NCI-H187 (cell line): ENCODE measurements around the gene CLMP.

Experiments
- DNase-seq, 2 experiments: peaks; one replicate each; lab custom pipeline; 2025; lab: John Stamatoyannopoulos, UW

Gene CLMP

GRCh38 chr11:123056835-123057491 is 138.1 kb downstream of the CLMP start:
- no peak for DNase-seq

DNA sequence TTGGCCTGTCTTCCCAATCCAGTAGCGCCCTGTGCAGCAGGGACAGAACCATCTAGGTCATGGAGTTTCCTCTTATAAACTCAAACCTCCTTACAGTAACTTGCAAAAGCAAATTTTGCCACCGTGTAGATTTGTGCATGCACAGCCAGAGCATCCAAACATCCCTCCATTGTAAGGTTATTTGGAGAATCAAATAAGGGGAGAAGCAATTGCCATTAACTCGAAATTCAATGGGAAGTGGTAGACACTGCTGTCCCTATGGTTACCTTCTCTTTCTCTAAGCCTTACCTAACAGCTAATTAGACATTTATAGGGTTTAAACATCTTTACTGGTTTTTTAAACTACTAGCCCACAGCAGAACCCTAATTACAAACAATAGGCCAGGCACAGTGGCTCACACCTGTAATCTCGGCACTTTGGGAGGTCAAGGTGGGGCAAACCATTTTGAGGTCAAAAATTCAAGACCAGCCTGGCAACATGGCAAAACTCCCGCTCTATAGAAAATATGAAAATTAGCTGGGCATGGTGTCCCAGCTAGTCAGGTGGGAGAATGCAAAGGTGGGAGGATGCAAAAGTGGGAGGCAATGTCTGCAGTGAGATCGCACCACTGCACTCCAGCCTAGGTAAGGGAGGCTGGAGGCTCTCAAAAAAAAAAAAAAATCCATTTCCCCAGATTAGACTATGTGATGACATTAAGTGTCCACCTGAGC is 139.7 kb downstream of the CLMP start:
- DNase-seq, result no peak

DNA sequence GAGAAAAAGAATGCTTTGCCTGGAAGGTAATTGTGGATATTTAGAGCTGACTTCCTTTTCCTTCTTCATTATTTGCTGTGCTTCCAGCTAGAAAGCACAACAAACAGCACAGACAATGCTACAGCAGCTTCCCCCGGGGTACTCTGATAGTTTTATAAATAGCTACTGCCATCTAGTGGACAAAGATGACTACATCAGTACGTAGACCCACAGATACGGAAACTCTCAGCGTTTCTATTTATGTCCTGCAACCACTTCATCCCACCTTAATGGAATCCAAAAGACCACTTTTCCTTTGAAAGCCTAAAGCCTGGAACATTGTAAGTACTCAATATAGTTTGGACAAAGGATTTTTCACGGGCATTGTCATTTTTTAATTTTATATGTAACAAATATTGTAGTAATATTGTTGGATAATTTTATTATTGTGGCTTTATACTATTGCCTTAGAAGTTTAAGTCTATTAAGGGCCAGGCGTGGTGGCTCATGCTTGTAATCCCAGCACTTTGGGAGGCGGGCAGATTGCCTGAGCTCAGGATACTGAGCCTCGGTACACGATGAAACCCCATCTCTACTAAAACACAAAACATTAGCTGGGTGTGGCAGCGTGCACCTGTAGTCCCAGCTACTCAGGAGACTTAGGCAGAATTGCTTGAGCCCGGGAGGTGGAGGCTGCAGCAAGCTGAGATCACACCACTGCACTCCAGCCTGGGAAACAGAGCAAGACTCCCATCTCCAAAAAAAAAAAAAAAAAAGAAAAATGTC is 140.6 kb downstream of the CLMP start:
- DNase-seq, result peak; percentile 40 to 68

DNA sequence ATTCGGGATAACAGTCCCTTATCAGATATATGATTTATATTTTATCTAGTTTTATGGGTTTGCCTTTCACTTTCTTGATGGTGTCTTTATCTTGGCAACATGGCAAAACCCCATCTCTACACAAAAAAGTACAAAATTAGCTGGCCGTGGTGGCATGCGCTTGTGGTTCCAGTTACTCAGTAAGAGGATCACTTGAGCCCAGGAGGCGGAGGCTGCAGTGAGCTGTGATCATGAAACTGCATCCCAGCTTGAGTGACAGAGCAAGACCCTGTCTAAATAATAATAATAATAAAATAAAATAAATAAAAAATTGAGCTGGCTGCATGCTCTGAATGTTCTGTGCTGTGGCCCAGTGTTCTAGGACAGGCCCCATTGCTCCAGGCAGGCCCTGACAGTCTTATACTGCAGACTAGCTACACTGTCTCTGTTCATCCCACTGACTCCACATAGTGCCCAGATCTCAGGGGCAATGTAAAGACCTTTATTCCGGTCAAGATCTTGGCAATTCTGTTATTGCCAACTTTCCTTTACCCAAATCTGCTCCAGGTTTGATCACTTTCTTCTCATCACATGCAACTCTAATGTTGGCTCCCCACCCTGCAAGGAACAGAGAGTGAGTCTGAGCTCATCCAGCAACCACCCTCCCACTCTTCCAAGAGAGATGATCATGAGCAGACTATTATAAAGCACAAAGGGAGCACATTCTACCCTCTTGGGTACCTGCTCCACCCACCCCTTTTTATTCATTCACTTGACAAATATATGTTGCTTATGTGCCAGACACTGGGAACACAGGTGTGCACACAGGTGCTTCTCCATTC is 141.9 kb downstream of the CLMP start:
- no peak for DNase-seq

DNA sequence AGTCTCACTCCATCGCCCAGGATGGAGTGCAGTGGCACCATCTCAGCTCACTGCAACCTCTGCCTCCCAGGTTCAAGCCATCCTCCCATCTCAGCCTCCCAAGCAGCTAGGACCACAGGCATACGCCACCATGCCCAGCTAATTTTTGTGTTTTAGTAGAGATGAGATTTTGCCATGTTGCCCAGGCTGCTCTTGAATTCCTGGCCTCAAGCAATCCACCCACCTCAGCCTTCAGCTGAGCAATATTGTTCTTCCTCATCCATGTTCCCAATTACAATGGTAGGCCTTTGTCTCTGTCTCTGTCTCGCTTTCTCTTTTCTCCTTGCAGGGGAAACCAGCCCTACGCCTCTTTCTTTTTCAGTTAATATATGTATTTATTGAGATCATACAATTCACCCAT is 143.4 kb downstream of the CLMP start:
- DNase-seq, result no peak

GRCh38 chr11:123051146-123051545 is 143.9 kb downstream of the CLMP start:
- DNase-seq, result no peak

GRCh38 chr11:123047947-123048293 is 147.1 kb downstream of the CLMP start:
- no peak for DNase-seq

- no peak for DNase-seq
These were observed 147.6 kb downstream of the CLMP start for GRCh38 chr11:123047266-123047946.

- DNase-seq, result no peak
These were observed 148.4 kb downstream of the CLMP start for GRCh38 chr11:123046473-123047259.

- no peak for DNase-seq
These were observed 149.9 kb downstream of the CLMP start for GRCh38 chr11:123045101-123045500.

DNA sequence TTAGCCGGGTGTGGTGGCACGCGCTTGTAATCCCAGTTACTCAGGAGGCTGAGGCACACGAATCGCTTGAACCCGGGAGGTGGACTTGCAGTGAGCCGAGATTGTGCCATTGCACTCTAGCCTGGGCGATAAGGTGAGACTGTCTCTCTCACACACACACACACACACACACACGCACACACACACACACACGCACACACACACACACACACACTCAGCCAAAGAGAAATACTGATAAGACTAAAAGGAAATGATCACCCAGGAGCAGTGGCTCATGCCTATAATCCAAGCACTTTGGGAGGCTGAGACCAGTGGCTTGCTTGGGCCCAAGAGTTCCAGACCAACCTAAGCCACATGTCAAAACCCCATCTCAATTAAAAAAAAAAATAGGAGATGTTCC is 153.9 kb downstream of the CLMP start:
- DNase-seq, result no peak

DNA sequence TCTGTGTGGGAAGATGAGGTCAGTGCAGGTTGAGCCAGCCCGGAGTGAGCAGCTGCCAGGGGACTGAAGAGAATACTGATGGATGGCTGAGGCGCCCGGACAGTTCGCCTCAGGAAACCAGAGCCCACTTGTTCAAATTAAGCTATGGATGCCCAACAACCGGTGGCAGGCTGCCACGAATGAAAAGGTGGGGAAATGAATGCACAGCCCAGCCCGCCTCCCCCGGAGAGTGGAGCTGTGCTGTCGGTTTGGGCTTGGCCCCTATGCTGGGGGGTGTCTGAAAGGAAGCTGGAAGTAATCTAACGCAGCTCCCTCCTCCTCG is 155.0 kb downstream of the CLMP start:
- no peak for DNase-seq

DNA sequence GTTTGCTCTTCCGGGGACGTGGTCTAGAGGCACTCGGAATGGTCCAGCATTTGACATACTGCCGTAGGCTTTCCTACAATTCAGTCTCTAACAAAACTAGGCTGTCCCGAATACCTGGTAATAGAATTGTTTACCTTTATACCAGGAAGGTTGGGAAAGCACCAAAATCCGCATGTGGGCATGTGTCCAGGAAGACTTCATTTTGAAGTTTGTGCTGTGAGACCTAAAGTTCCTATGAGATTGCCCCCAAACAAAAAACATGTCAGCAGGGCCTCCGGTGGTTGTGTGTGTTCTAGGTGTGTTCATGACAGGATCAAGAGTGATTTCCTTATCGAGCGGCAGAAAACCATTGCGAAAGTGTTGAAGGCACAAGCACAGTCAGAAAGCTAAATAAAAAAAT is 159.2 kb downstream of the CLMP start:
- no peak for DNase-seq

DNA sequence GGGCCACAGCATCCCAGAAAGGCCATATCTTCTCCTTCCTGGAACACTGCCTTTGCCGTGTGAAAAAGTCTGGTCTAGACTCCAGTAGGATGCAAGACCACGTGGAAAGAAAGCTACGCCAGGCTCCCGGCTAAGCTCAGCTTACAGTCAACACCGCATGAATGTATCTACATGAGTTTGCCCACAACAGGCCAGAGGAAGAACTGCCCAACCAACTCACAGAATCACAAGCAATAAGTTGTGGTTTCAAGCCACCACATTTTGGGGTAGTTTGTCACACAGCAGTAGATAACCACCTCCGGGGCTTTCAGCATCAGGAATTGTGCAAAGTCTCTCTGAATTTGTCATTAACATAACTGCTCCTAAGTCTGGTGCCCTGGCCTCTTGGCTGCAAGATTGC is 160.5 kb downstream of the CLMP start:
- no peak for DNase-seq

- DNase-seq, result no peak
These were observed 161.2 kb downstream of the CLMP start for GRCh38 chr11:123033895-123034294.

DNA sequence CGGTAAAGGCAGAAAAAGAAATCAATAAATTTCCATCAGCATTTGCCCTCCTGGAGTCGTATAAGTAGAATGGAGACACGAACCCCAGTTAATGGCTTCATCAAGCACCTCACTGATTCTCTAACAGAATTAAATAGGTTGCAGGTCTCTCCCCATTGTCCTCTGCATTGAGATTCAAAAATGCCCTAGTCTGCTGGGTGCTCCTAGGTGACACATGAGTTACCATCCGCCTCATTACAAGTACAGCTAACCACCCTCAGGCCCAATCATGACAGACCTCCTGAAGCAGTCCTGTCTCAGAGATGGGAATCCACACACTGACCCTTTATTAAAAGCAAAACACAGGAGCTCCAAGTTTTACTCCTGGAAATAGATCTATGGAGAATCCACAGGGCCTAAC is 164.5 kb downstream of the CLMP start:
- no peak for DNase-seq

DNA sequence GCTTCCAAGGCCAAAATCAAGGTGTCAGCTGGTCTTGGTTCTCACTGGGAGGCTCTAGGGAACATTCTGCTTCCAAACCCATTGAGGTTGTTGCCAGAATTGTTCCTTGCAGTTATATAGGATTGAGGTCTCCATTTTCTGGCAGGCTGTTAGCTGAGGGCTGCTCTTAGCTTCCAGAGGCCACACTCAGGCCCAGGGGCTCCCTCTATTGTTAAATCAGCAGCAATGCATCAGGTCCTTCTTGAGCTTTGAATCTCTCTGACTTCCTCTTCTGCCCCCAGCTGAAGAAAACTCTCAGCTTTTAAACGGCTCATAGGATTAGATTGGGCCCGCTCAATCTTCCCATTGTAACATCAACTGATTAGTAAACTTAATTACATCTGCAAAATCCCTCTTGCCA is 174.1 kb downstream of the CLMP start:
- DNase-seq, result peak in 1 of 2 experiments; percentile 2
